ENCODE measurements around the gene CCKAR. TPM values are rescaled to one million over a fixed set of nuclear protein-coding genes. Genes with fewer than 3 reads are reported as not detected.

CCKAR gene
- total and polyA plus RNA-seq, 2 experiments from 2014 or later = 0.77 TPM; not detected in 1

- Histone ChIP-seq H3K9me3 (ENCODE audit: low read depth) (no peaks in the 10 kb centered on the region), H3K36me3 (replicated peaks; ENCODE audit: insufficient read depth, low read depth) (no peaks in the 10 kb centered on the region), H3K9me2 (replicated peaks; ENCODE audit: insufficient read depth) (no peaks in the 10 kb centered on the region), H2AFZ (no peak overlapping the region), H3K4me3 (no peak overlapping the region), H3K4me2 (no peak overlapping the region), H4K20me1 (ENCODE audit: insufficient read depth, poor library complexity, severe bottlenecking) (no peaks in the 10 kb centered on the region), H3K27me3 (no peaks in the 10 kb centered on the region), H3K79me2 (no peaks in the 10 kb centered on the region), H3K27ac (no peak overlapping the region), H3K4me1 (ENCODE audit: insufficient read depth) (no peaks in the 10 kb centered on the region)
- WGBS (ENCODE audit: low lambda C conversion rate, missing lambda C conversion rate) = 83% methylated on average over 13 of the region's 13 CpGs
- no peak for TF ChIP-seq EZH2phosphoT487 (IDR thresholded peaks at IDR 0.05; ENCODE audit: low read depth, severe bottlenecking, unreplicated experiment)
- no peak for TF ChIP-seq EZH2 (IDR thresholded peaks at IDR 0.05; ENCODE audit: borderline replicate concordance)
- no peak for TF ChIP-seq CTCF (IDR thresholded peaks at IDR 0.05; ENCODE audit: poor library complexity)
- DNase-seq (ENCODE audit: low spot score) = no peak
Measured at GRCh38 chr4:26478330-26478729, 12.0 kb downstream of the CCKAR start.

- no peaks in the 10 kb centered on the region for H3K4me1 ChIP-seq (ENCODE audit: insufficient read depth)
- 77% methylated on average over 5 of the region's 5 CpGs for WGBS (ENCODE audit: low lambda C conversion rate, missing lambda C conversion rate)
- H3K9me3 ChIP-seq (ENCODE audit: low read depth) = no peaks in the 10 kb centered on the region
- no peak overlapping the region for H3K27ac ChIP-seq
- no peaks in the 10 kb centered on the region for H4K20me1 ChIP-seq (ENCODE audit: insufficient read depth, poor library complexity, severe bottlenecking)
- no peaks in the 10 kb centered on the region for H3K36me3 ChIP-seq (replicated peaks; ENCODE audit: insufficient read depth, low read depth)
- H3K9me2 ChIP-seq (replicated peaks; ENCODE audit: insufficient read depth) = no peaks in the 10 kb centered on the region
- no peak overlapping the region for H3K4me3 ChIP-seq
- H3K4me2 ChIP-seq = no peak overlapping the region
- H3K27me3 ChIP-seq = no peaks in the 10 kb centered on the region
- TF ChIP-seq EZH2 (IDR thresholded peaks at IDR 0.05; ENCODE audit: borderline replicate concordance) (no peak), EZH2phosphoT487 (IDR thresholded peaks at IDR 0.05; ENCODE audit: low read depth, severe bottlenecking, unreplicated experiment) (no peak)
- H3K79me2 ChIP-seq = no peaks in the 10 kb centered on the region
- no peak overlapping the region for H2AFZ ChIP-seq
- DNase-seq (ENCODE audit: low spot score) = no peak
Measured at GRCh38 chr4:26476545-26476944, 13.7 kb downstream of the CCKAR start.

GRCh38 chr4:26475716-26476115 is 14.6 kb downstream of the CCKAR start:
- Histone ChIP-seq H3K79me2 (no peaks in the 10 kb centered on the region), H3K9me3 (ENCODE audit: low read depth) (no peaks in the 10 kb centered on the region), H3K4me1 (ENCODE audit: insufficient read depth) (no peaks in the 10 kb centered on the region), H2AFZ (no peak overlapping the region), H3K4me2 (no peak overlapping the region), H4K20me1 (ENCODE audit: insufficient read depth, poor library complexity, severe bottlenecking) (no peaks in the 10 kb centered on the region), H3K27me3 (no peaks in the 10 kb centered on the region), H3K9me2 (replicated peaks; ENCODE audit: insufficient read depth) (no peaks in the 10 kb centered on the region), H3K4me3 (no peak overlapping the region), H3K27ac (no peak overlapping the region), H3K36me3 (replicated peaks; ENCODE audit: insufficient read depth, low read depth) (no peaks in the 10 kb centered on the region)
- DNase-seq (ENCODE audit: low spot score) = no peak
- WGBS (ENCODE audit: low lambda C conversion rate, missing lambda C conversion rate) = 81% methylated on average over 8 of the region's 8 CpGs
- TF ChIP-seq EZH2 (IDR thresholded peaks at IDR 0.05; ENCODE audit: borderline replicate concordance) (no peak), EZH2phosphoT487 (IDR thresholded peaks at IDR 0.05; ENCODE audit: low read depth, severe bottlenecking, unreplicated experiment) (no peak), CTCF (IDR thresholded peaks at IDR 0.05; ENCODE audit: poor library complexity) (no peak)

GRCh38 chr4:26474551-26474950 is 15.7 kb downstream of the CCKAR start:
- H3K9me2 ChIP-seq (replicated peaks; ENCODE audit: insufficient read depth) = no peaks in the 10 kb centered on the region
- H3K4me3 ChIP-seq = no peak overlapping the region
- H3K27ac ChIP-seq = no peak overlapping the region
- H3K4me1 ChIP-seq (ENCODE audit: insufficient read depth) = no peaks in the 10 kb centered on the region
- WGBS (ENCODE audit: low lambda C conversion rate, missing lambda C conversion rate) = 56% methylated on average over 3 of the region's 3 CpGs
- H3K27me3 ChIP-seq = no peaks in the 10 kb centered on the region
- TF ChIP-seq EZH2phosphoT487 (IDR thresholded peaks at IDR 0.05; ENCODE audit: low read depth, severe bottlenecking, unreplicated experiment) (no peak), EZH2 (IDR thresholded peaks at IDR 0.05; ENCODE audit: borderline replicate concordance) (no peak), CTCF (IDR thresholded peaks at IDR 0.05; ENCODE audit: poor library complexity) (no peak)
- H3K9me3 ChIP-seq (ENCODE audit: low read depth) = no peaks in the 10 kb centered on the region
- H4K20me1 ChIP-seq (ENCODE audit: insufficient read depth, poor library complexity, severe bottlenecking) = no peaks in the 10 kb centered on the region
- H3K4me2 ChIP-seq = no peak overlapping the region
- no peak overlapping the region for H2AFZ ChIP-seq
- DNase-seq (ENCODE audit: low spot score) = no peak
- no peaks in the 10 kb centered on the region for H3K36me3 ChIP-seq (replicated peaks; ENCODE audit: insufficient read depth, low read depth)
- no peaks in the 10 kb centered on the region for H3K79me2 ChIP-seq
